Activated effector memory CD4-positive, alpha-beta T cell treated with Interleukin-2 at 50 U/mL for 16 hours (primary cell): Measurements from ENCODE around the gene ANTXR2.

Source experiments
- DNase-seq: peaks from one replicate; pipeline ENCODE4 v3.0.0-alpha.2; 2020

Gene ANTXR2

DNA sequence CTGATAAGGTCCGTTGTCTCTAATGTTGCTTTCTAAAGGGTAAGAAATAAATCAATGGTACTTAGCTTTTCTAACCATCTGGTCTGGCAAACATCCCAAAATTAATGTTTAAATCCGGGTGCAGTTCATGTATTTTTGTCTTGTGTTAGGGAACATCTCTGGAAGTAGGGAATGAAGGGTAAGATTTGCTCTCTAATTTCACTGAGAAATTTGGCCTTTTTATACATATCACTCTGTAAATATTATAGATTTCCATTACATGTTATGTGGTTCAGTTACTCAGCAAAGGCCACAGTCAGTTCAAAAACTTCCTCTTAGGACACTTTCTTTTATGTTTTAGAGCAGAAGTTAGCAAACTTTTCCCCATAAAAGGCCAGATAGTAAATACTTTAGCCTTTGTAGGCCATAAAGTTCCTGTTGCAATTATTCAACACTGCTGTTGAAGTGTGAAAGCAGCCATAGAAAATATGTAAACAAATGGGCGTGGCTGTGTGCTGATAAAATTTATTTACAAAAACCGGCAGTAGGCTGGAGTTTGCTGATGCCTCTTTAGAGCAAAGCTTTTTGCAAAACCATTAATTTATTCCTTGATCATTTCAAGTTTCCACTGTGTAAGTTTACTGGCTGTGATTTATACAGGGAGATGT is 218.1 kb downstream of the ANTXR2 start:
- no peak for DNase-seq

DNA sequence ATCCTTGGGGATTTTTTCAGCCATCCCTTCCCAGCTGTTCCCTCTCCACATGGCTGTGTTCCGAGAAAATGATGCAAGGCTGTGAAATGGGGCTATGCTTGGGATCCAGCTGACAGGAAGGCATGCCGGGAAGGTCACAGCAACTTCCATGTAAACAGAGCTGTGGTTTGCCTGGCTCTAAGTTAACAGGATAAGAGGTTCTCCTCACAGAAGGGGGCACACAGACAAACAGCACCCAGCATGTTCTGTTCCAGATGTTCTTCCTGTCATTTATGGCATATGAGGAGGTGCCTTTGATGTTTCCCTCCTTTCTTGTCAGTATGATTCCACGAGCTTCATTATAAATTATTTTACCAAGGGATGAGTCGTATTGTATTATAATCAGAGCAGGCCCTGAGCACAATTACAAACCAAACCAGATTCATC is 220.7 kb downstream of the ANTXR2 start:
- no peak for DNase-seq

DNA sequence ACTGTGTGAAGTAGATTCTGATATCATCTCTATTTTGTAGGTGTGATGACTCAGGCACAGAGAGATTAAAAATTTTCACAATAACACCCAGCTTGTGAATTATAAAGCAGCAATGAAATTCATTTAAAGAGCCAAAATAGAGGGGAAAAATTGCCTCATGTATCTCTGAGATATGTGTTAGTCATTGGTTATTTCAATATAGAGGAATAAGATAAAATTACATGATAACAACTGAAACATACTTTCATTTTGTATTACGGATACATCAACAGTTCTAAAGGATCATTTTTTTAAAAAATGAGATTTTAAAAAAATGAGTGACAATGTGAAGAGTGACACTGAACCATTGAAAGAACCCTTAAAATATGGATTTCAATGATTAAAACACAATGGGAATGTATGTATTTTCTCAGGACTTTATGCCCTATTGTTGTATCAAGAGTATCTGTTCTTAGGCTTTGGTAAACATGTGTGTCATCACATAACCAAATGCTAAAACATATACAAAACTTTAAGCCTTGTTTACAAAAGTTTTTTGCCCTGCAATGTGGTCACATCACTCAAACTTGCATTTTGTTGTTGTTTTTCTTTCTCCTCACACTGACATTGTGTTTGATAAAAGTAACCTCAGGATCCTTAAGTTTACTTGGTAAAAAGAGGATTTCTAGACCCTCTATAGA is 221.3 kb downstream of the ANTXR2 start:
- no peak for DNase-seq
